A673 (cell line): ENCODE measurements around the gene TMPRSS11A. TPM values are rescaled to one million over a fixed set of nuclear protein-coding genes. Genes with fewer than 3 reads are reported as not detected.

Experiments
- BruUV-seq: library from RNA; stranded (reverse); fragments of 400-500 nt; replicated peaks from 2 replicates; lab custom pipeline; 2021; lab: Mats Ljungman, UMichigan
- CTCF ChIA-PET: fragments of 300-600 bp; sonication (Branson Sonifier 250); formaldehyde crosslinking; loops from one replicate; lab custom pipeline; 2022; ENCODE audit warnings: antibody characterized with exemption; lab: Charles Lee
- POLR2A ChIA-PET: fragments of 300-600 bp; sonication (Branson Sonifier 250); formaldehyde crosslinking; loops from one replicate; lab custom pipeline; 2022; ENCODE audit warnings: antibody characterized with exemption; ENCODE audit not compliant: low non-redundant PET; lab: Charles Lee
- DNase-seq: peaks from one replicate; pipeline ENCODE4 v3.0.0-alpha.2; 2015; ENCODE audit warnings: low spot score
- H3K27ac ChIP-seq: fragments of 200-600 bp; sonication (generic); 2 replicates; pipeline ENCODE4 v1.5.1; 2016; ENCODE audit warnings: mixed run types, low read depth, mild to moderate bottlenecking, mixed read lengths, antibody characterized with exemption, low read length; ENCODE audit not compliant: poor library complexity, severe bottlenecking
- H3K27me3 ChIP-seq: fragments of 200-600 bp; sonication (generic); replicated peaks from 2 replicates; pipeline ENCODE4 v1.6.1; 2017; ENCODE audit warnings: mixed run types, low read depth, mild to moderate bottlenecking, mixed read lengths, antibody characterized with exemption, low read length; ENCODE audit not compliant: insufficient read depth, poor library complexity
- H3K36me3 ChIP-seq: fragments of 200-600 bp; sonication (generic); 2 replicates; pipeline ENCODE4 v1.6.1; 2016; ENCODE audit warnings: mixed run types, mild to moderate bottlenecking, mixed read lengths, antibody characterized with exemption, low read length; ENCODE audit not compliant: insufficient read depth, poor library complexity, severe bottlenecking
- H3K4me1 ChIP-seq: fragments of 200-600 bp; sonication (generic); 2 replicates; pipeline ENCODE4 v1.6.1; 2017; ENCODE audit warnings: mixed run types, mild to moderate bottlenecking, mixed read lengths, antibody characterized with exemption, low read length; ENCODE audit not compliant: insufficient read depth, poor library complexity, severe bottlenecking
- H3K4me3 ChIP-seq: fragments of 200-600 bp; sonication (generic); 2 replicates; pipeline ENCODE4 v1.5.1; 2016; ENCODE audit warnings: low read depth, mixed run types, mild to moderate bottlenecking, mixed read lengths, low read length; ENCODE audit not compliant: poor library complexity, severe bottlenecking
- H3K9me3 ChIP-seq: fragments of 200-600 bp; sonication (generic); 2 replicates; pipeline ENCODE4 v1.6.1; 2016; ENCODE audit warnings: mixed run types, low read depth, mild to moderate bottlenecking, mixed read lengths, antibody characterized with exemption, low read length; ENCODE audit not compliant: poor library complexity, severe bottlenecking
- EZH2 ChIP-seq: fragments of 200-600 bp; sonication (generic); IDR thresholded peaks from 2 replicates; pipeline ENCODE4 v1.6.1; 2017; ENCODE audit warnings: borderline replicate concordance, low read depth, mild to moderate bottlenecking, mixed read lengths, antibody characterized with exemption, low read length; ENCODE audit not compliant: poor library complexity, severe bottlenecking
- intact Hi-C: fragments of 100-400 bp; cut with micrococcal nuclease; formaldehyde crosslinking; loops from one replicate; pipeline ENCODE4 v1.10.0; 2022; ENCODE audit not compliant: unreplicated experiment
- total RNA-seq: library from RNA; stranded (reverse); gene quantifications from 2 replicates; pipeline ENCODE4 v1.2.3, GENCODE V29; 2021
- TF ChIP-seq, protein P1 (sequence below): fragments of 300-800, 200-600 bp; sonication (generic); conservative IDR thresholded peaks from 2 replicates; pipeline ENCODE4 v1.5.1; 2017; ENCODE audit warnings: low read depth, mild to moderate bottlenecking, antibody characterized with exemption, low read length, moderate library complexity, mixed read lengths

The TMPRSS11A gene
- total RNA-seq, 1 experiment from 2014 or later = not detected

DNA sequence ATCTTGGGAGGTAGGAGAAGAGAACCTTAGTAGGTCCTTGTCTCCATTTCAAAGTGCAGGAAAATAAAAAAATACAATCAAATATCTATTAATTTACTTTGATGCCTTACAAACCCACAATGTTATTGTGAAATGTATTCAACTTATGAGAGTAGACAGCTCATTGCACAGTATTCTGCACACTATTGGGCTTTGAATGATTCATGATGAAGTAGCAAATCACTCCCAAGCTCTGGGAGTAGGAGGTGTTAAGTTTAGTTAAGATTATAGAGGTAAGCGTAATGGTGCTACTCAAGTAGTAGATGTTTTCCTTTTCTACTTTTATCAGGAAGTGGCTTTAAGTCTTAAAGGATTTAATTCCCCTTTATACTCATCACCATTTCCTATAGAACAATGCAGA is 32.8 kb upstream of the TMPRSS11A start:
- no peaks in the 10 kb centered on the region for H3K36me3 ChIP-seq
- CTCF ChIA-PET = no interaction called here
- H3K27ac ChIP-seq = no peak overlapping the region
- BruUV-seq = no TSS peak
- intact Hi-C loops = no loop called here
- H3K27me3 ChIP-seq = peaks cover 9% of the 10 kb centered on the region
- no peaks in the 10 kb centered on the region for H3K4me1 ChIP-seq
- TF ChIP-seq EZH2 = no peak
- TF ChIP-seq, protein P1, sequence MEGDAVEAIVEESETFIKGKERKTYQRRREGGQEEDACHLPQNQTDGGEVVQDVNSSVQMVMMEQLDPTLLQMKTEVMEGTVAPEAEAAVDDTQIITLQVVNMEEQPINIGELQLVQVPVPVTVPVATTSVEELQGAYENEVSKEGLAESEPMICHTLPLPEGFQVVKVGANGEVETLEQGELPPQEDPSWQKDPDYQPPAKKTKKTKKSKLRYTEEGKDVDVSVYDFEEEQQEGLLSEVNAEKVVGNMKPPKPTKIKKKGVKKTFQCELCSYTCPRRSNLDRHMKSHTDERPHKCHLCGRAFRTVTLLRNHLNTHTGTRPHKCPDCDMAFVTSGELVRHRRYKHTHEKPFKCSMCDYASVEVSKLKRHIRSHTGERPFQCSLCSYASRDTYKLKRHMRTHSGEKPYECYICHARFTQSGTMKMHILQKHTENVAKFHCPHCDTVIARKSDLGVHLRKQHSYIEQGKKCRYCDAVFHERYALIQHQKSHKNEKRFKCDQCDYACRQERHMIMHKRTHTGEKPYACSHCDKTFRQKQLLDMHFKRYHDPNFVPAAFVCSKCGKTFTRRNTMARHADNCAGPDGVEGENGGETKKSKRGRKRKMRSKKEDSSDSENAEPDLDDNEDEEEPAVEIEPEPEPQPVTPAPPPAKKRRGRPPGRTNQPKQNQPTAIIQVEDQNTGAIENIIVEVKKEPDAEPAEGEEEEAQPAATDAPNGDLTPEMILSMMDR = no peak
- no peak for DNase-seq
- POLR2A ChIA-PET = no interaction called here
- H3K4me3 ChIP-seq = no peak overlapping the region
- no peaks in the 10 kb centered on the region for H3K9me3 ChIP-seq

DNA sequence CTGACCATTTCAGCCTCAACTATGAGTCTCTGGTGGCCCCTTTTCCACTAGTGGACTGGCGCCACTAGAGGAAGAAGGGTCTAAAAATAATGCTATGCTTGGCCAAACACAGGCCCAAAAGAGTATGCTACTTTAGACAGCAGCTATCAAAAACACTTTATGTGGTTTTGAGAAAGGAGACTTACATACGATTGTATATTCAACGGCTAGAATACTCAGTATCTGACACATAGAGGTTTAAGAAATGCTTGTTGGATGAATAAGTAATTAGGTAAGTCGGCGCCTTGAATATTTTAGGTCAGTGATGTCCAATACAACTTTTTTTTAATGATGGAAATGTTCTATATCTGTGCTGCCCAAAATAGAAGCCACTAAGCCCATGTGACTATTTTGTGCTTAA is 25.7 kb upstream of the TMPRSS11A start:
- no peak overlapping the region for H3K27ac ChIP-seq
- H3K4me3 ChIP-seq = no peak overlapping the region
- POLR2A ChIA-PET = no interaction called here
- no TSS peak for BruUV-seq
- H3K9me3 ChIP-seq = no peaks in the 10 kb centered on the region
- TF ChIP-seq, protein P1 = no peak
- TF ChIP-seq EZH2 = no peak
- intact Hi-C loops = loop anchor here (1.0 kb wide), 1 partner anchor 186 kb away; no protein-coding TSS in a partner anchor
- H3K36me3 ChIP-seq = no peaks in the 10 kb centered on the region
- CTCF ChIA-PET = no interaction called here
- no peak for DNase-seq
- no peaks in the 10 kb centered on the region for H3K27me3 ChIP-seq
- H3K4me1 ChIP-seq = no peaks in the 10 kb centered on the region

DNA sequence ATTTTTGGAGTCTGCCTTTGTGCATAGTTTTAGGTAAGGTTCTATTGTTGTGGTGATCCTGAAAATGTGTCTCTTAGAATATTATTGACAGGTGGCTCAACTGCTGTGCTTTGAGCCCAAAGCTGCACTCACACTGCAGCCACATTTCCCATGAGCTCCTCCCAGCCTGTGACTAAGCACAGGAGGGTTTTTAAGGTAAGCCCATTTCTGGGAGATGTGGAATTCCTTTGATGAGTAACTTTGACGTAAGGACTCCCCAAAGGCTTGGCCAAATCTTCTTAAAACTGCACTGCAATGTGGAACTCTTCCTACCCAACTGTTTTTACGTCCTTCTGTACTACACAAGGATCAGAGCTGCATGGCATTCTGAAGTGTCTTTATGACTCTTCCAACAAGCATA is 20.0 kb upstream of the TMPRSS11A start:
- no peaks in the 10 kb centered on the region for H3K9me3 ChIP-seq
- TF ChIP-seq, protein P1 = no peak
- TF ChIP-seq EZH2 = no peak
- H3K27me3 ChIP-seq = no peaks in the 10 kb centered on the region
- ChIA-PET POLR2A (no interaction called here), CTCF (no interaction called here)
- no peaks in the 10 kb centered on the region for H3K4me1 ChIP-seq
- BruUV-seq = no TSS peak
- DNase-seq = no peak
- H3K36me3 ChIP-seq = no peaks in the 10 kb centered on the region
- H3K27ac ChIP-seq = no peak overlapping the region
- intact Hi-C loops = no loop called here
- no peak overlapping the region for H3K4me3 ChIP-seq
